Liver (tissue), 3 donors: ENCODE measurements around the gene DNAJA2.

Source experiments
- ATF3 ChIP-seq: IDR thresholded peaks from 2 replicates; pipeline ENCODE4 v1.6.1; 2016; ENCODE audit warnings: antibody characterized with exemption
- CTCF ChIP-seq: fragments of 150-350 bp; IDR thresholded peaks from 2 replicates; pipeline ENCODE4 v1.5.1; 2017; ENCODE audit warnings: improper control_type of control experiment, low read depth, low read length; ENCODE audit not compliant: missing input control
- EGR1 ChIP-seq, 2 donors: IDR thresholded peaks; 2 replicates each; pipeline ENCODE4 v1.6.1; 2016 to 2018; ENCODE audit warnings: antibody characterized with exemption in 2 of 2, low read depth in 2 of 2
- FOXA1 ChIP-seq: IDR thresholded peaks from 2 replicates; pipeline ENCODE4 v1.6.1; 2016; ENCODE audit warnings: antibody characterized with exemption
- MAX ChIP-seq: IDR thresholded peaks from 2 replicates; pipeline ENCODE4 v1.6.1; 2016; ENCODE audit warnings: antibody characterized with exemption
- RAD21 ChIP-seq, 2 donors: IDR thresholded peaks; 2 replicates each; pipeline ENCODE4 v1.6.1; 2016; ENCODE audit warnings: antibody characterized with exemption in 2 of 2, mild to moderate bottlenecking in 2 of 2
- REST ChIP-seq: IDR thresholded peaks from 2 replicates; pipeline ENCODE4 v1.6.1; 2016; ENCODE audit warnings: antibody characterized with exemption, mild to moderate bottlenecking
- SP1 ChIP-seq: IDR thresholded peaks from 2 replicates; pipeline ENCODE4 v1.6.1; 2018; ENCODE audit warnings: antibody characterized with exemption, mild to moderate bottlenecking
- YY1 ChIP-seq: IDR thresholded peaks from 2 replicates; pipeline ENCODE4 v1.6.1; 2016; ENCODE audit warnings: antibody characterized with exemption, mild to moderate bottlenecking
- donor health status: healthy.
- donor health status: healthy.

GRCh38 chr16:47017636-47018035 is 44.2 kb upstream of the DNAJA2 start:
- TF ChIP-seq YY1: no peak
- TF ChIP-seq MAX: no peak
- no peak for TF ChIP-seq CTCF
- TF ChIP-seq EGR1 (IDR thresholded peaks at IDR 0.05; ENCODE audit: low read depth in 2 of 2): no peak
- TF ChIP-seq ATF3: no peak
- no peak for TF ChIP-seq REST
- TF ChIP-seq RAD21 (IDR thresholded peaks at IDR 0.05): no peak
- no peak for TF ChIP-seq FOXA1
- TF ChIP-seq SP1: no peak
